GM21447 (cell line): Measurements from ENCODE around the gene NBPF1.
"Not testable (repeated sequence)": the region's sequence is repeated elsewhere in the genome, so short reads cannot be mapped to it uniquely, and the experiment has no call there.

Experiments
- ATAC-seq: cut with Tn5 transposase; IDR thresholded peaks from one replicate; pipeline ENCODE4 v1.9.1; 2021; ENCODE audit not compliant: unreplicated experiment

The NBPF1 gene

DNA sequence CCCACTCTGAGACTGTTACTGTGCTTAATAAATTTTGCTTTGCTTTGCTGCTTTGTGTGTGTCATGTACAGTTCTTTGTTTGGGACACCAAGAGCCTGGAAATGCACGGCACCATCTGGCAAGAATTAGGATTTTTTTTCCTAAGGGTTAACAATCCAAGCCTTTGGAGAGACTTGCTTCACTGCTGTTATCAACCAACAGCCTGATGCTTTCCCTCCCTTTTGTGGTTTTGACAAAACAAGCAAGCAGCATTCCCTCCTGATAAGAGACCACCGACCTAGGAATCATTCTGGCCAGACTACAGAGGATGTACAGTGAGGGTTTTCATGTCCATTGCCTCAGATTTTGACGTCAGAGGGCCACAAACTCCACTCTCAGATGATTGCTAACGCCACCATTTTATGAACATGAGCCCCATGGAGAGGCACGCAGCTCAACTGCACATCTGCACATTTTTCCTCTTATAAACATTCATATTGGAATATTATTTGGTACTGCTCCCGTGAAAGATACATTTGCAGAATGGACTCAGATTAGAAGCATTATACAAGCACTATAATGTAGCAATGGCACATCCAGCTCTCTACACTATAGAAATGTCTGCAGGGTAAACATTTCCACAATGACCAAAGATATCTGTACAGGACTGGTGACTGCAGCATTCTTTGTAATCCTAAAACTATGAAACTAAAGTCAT is 94.0 kb downstream of the NBPF1 start:
- not testable (repeated sequence) for ATAC-seq

DNA sequence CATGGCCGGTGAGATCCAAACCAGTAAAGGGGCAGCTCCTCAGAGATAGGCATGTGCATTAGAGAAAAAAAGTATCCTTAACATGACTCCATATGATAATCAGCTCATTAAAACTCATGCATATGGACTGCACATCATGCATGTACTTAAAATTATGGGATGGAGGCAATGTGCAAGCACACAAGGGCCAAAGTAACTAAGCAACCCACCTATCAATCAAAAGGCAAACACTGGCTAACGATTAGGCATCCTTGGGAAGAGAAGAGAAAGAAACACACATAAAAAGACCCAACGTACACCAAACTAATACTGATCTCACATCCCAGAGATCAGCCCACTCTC is 94.5 kb downstream of the NBPF1 start:
- not testable (repeated sequence) for ATAC-seq

DNA sequence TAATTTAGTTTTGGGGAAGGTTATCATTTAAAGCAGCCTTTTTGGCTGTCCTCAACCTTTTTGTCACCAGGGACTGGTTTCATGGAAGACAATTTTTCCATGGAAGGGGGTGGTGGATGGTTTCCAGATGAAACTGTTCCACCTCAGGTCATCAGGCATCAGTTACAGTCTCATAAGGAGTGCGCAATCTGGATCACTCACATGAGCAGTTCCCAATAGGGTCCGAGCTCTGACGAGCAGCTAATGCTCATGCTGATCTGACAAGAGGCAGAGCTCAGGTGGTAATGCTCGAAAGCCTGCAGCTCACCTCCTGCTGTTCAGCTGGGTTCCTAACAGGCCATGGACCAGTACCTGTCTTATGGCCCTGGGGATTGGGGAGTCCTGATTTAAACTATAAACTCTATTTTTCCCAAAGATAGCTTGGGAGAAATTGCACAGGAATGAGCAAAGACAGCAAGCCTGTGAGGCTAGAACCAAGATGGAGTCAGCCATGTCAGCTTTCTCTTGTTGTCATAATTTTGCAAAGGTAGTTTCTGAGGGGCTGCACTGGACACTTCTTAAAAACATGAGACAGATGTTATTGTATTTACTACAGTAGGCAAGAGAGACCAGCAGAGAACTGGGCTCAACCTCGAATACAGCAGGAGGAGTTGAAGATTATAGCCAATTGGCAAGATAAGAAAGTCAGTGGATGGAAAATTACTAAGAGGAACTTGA is 96.5 kb downstream of the NBPF1 start:
- not testable (repeated sequence) for ATAC-seq

- not testable (repeated sequence) for ATAC-seq
These were observed 99.0 kb downstream of the NBPF1 start, which contains the start of gene RNU1-1 for GRCh38 chr1:16514107-16515055. Gene RNU1-1 (minus strand): TSS chr1:16514285.

GRCh38 chr1:16513412-16514106 is 99.8 kb downstream of the NBPF1 start:
- ATAC-seq, result peak; percentile 92

DNA sequence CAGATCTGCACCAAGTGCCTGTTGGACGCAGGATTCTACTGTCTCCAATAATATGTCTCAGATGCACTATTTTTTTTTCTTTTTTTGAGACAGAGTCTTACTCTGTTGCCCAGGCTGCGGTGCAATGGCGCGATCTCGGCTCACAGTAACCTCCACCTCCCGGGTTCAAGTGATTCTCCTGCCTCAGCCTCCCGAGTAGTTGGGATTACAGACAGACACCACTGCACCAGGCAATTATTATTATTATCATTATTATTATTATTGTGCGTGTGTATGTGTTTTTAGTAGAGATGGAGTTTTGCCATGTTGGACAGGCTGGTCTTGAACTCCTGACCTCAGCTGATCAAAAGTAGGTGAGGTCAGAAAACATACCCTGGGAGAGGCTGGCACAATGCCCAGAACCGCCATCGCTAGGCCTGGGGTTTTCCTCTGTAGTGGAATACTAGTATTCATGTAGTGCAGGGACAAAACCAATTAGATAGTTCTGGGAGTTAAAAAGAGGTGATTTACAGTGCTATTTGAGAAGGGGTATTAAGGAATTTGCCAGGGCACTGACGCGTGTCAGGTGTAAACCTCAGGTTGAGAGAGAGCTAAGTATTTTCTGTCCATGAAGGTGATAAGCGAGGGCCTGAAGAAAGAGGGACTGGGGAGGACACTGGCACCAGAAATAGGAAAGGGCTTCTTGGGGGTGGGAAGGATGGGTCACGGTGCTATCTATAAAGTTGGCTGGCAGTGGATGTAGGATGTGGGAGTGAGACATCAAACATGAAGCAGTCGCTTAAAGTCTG is 100.5 kb downstream of the NBPF1 start:
- ATAC-seq, result not testable (repeated sequence)
